Femur (tissue), 1 donor: ENCODE data around the gene SELENOH.

Experiments used
- DNase-seq: peaks from one replicate; pipeline ENCODE4 v3.0.0-alpha.2; 2017

Gene SELENOH

GRCh38 chr11:57751176-57751575 lies 9.9 kb downstream of the SELENOH start:
- no peak for DNase-seq

- no peak for DNase-seq
Observed at GRCh38 chr11:57751676-57752253, 10.5 kb downstream of the SELENOH start, which contains the start of gene BTBD18. TSS of gene BTBD18 (minus strand) at chr11:57751819. CDS start at chr11:57751188, 631 bp downstream.

- DNase-seq, result no peak
Observed at GRCh38 chr11:57752954-57753353, 11.7 kb downstream of the SELENOH start.

GRCh38 chr11:57758174-57758573 lies 16.9 kb downstream of the SELENOH start:
- no peak for DNase-seq

GRCh38 chr11:57761301-57762234 lies 20.3 kb downstream of the SELENOH start, which contains the start of gene CTNND1:
TSS of gene CTNND1 (plus strand) at chr11:57761802. CDS start at chr11:57791479, 29,677 bp downstream.
- peak; percentile 95 for DNase-seq

- DNase-seq, result no peak
Observed at GRCh38 chr11:57762235-57762861, 21.1 kb downstream of the SELENOH start.

GRCh38 chr11:57763568-57763967 lies 22.3 kb downstream of the SELENOH start:
- DNase-seq, result peak; percentile 39

- DNase-seq, result no peak
Observed at GRCh38 chr11:57764021-57764420, 22.7 kb downstream of the SELENOH start.

GRCh38 chr11:57764566-57764965 lies 23.3 kb downstream of the SELENOH start:
- DNase-seq, result no peak

- no peak for DNase-seq
Observed at GRCh38 chr11:57764972-57765371, 23.7 kb downstream of the SELENOH start.

- DNase-seq, result no peak
Observed at GRCh38 chr11:57770793-57771192, 29.5 kb downstream of the SELENOH start.

- no peak for DNase-seq
Observed at GRCh38 chr11:57771365-57771764, 30.1 kb downstream of the SELENOH start.

GRCh38 chr11:57772562-57772961 lies 31.3 kb downstream of the SELENOH start:
- no peak for DNase-seq

- no peak for DNase-seq
Observed at GRCh38 chr11:57773026-57773598, 31.8 kb downstream of the SELENOH start.

- DNase-seq, result no peak
Observed at GRCh38 chr11:57775491-57775890, 34.2 kb downstream of the SELENOH start.

- DNase-seq, result peak; percentile 57
Observed at GRCh38 chr11:57776031-57776521, 34.8 kb downstream of the SELENOH start.

- DNase-seq, result no peak
Observed at GRCh38 chr11:57776577-57777210, 35.4 kb downstream of the SELENOH start.

GRCh38 chr11:57777969-57778317 lies 36.7 kb downstream of the SELENOH start:
- no peak for DNase-seq

- peak; percentile 95 for DNase-seq
Observed at GRCh38 chr11:57778318-57779037, 37.2 kb downstream of the SELENOH start.

GRCh38 chr11:57779276-57779675 lies 38.0 kb downstream of the SELENOH start:
- no peak for DNase-seq

GRCh38 chr11:57781529-57781943 lies 40.2 kb downstream of the SELENOH start:
- no peak for DNase-seq

GRCh38 chr11:57785072-57785471 lies 43.8 kb downstream of the SELENOH start:
- DNase-seq, result no peak
